HG03460 (cell line): ENCODE measurements around the gene ATXN10.
A peak's percentile ranks its signal among the peaks of the same experiment; 100 is the strongest.
"Not testable (repeated sequence)": the region's sequence is repeated elsewhere in the genome, so short reads cannot be mapped to it uniquely, and the experiment has no call there.

ENCODE experiments used
- ATAC-seq: cut with Tn5 transposase; IDR thresholded peaks from one replicate; pipeline ENCODE4 v1.9.1; 2021; ENCODE audit not compliant: unreplicated experiment

The ATXN10 gene, protein sequence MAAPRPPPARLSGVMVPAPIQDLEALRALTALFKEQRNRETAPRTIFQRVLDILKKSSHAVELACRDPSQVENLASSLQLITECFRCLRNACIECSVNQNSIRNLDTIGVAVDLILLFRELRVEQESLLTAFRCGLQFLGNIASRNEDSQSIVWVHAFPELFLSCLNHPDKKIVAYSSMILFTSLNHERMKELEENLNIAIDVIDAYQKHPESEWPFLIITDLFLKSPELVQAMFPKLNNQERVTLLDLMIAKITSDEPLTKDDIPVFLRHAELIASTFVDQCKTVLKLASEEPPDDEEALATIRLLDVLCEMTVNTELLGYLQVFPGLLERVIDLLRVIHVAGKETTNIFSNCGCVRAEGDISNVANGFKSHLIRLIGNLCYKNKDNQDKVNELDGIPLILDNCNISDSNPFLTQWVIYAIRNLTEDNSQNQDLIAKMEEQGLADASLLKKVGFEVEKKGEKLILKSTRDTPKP

DNA sequence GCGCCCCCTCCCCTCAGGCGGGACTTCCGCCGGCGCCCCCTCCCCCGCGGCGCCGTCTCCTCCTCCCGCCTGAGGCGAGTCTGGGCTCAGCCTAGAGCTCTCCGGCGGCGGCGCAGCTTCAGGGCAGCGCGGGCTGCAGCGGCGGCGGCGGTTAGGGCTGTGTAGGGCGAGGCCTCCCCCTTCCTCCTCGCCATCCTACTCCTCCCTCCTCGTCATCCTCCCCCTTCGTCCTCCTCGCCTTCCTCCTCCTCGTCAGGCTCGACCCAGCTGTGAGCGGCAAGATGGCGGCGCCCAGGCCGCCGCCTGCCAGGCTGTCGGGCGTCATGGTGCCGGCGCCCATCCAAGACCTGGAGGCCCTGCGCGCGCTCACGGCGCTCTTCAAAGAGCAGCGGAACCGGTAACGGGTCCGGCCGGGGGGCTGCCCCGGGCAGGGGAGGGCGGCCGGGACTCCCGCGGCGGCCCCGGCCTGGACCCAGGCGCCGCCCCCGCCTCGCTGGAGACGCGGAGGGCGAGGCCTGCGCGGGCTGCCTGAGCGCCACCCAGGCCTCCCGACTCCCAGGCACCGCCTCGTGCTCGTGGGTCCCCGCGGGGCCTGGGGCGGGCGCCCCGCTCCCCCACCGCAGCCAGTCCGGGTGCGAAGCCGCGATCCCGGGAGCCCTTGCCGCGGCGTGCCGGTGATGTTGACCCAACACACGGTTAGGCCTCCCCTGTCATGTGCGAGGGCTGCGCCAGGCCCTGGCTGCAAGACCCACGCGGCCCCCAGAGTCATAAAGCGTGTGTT is at the start of gene ATXN10:
TSS of gene ATXN10 (plus strand) at position 52 of the 781 bp plus-strand sequence. CDS start at position 282, 230 bp downstream.
- peak; percentile 58 for ATAC-seq

DNA sequence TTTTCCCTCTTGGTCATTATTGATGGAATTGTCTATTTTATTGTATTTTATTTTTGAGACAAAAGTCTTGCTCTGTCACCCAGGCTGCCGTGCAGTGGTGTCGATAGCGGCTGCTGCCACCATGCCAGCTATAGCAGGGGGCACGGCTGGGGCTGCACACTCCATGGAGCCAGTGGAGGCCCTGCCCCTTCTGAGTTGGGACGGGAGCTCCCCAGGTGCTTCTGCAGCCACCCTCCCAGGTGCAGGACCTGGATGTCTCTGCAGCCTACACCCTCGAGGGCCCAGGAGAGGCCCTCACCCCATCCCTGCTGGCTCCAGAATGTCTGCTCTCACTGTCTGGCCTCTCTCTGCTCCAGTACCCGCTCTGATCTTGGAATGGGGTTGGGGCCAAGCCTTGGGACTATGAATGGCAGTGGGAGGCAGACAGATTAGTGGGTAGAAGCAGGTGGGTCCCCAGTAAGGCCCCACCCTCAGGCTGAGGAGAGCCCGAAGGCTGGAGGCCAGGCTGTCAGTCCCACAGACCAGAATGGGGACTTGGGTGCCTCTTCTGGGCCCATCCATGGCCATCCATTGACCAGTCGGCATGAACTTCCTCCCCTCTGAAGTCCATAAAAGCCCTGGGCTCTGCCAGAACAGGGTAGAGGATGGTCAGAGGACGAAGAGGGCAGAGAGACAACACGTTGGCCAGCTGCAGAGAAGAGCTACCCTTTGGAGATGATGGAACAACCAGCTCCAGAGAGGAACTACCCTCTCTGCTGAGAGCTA is 49.6 kb upstream of the ATXN10 start:
- no peak for ATAC-seq

DNA sequence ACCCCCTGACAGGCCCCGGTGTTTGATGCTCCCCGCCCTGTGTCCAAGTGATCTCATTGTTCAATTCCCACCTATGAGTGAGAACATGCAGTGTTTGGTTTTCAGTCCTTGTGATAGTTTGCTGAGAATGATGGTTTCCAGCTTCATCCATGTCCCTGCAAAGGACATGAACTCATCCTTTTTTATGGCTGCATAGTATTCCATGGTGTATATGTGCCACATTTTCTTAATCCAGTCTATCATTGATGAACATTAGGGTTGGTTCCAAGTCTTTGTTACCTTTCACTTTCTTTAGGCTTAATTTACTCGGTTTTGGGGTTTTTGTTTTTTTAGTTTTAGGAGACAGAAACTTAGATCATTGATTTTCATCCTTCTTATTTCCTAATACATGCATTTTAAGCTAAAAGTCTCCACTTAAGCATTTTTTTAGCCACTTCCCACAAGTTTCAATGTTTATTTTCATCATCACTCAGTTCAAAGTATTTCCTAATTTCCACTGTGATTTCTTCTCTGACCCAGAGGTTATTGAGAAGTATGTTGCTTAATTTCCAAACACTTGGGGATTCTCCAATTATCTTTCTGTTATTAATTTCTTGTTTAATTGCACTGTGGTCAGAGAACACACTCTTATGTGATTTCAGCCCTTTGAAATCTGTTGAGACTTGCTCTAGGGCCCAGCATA is 48.0 kb upstream of the ATXN10 start:
- not testable (repeated sequence) for ATAC-seq

DNA sequence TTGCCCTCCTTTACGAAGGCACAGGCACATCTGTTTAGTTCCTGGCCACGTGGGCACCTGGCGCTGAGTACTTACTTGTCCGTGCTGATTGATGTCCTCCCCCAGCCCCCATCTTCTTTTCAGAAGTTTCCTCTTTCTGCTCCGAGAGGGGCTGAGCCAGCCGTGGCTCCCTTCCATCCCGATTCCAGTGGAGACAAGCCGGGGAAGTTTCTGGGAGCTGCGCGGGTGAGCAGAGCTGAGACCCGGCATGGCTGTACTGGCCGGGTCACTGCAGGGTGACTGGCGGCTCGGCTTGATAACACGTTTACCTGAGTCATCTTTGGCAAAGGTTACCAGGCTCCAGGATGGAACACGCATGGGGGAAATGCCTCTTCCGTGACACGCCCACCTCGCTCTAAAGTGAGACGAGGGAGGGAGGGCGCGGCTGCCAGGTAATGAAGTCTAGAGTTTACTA is 45.4 kb upstream of the ATXN10 start:
- ATAC-seq = no peak

DNA sequence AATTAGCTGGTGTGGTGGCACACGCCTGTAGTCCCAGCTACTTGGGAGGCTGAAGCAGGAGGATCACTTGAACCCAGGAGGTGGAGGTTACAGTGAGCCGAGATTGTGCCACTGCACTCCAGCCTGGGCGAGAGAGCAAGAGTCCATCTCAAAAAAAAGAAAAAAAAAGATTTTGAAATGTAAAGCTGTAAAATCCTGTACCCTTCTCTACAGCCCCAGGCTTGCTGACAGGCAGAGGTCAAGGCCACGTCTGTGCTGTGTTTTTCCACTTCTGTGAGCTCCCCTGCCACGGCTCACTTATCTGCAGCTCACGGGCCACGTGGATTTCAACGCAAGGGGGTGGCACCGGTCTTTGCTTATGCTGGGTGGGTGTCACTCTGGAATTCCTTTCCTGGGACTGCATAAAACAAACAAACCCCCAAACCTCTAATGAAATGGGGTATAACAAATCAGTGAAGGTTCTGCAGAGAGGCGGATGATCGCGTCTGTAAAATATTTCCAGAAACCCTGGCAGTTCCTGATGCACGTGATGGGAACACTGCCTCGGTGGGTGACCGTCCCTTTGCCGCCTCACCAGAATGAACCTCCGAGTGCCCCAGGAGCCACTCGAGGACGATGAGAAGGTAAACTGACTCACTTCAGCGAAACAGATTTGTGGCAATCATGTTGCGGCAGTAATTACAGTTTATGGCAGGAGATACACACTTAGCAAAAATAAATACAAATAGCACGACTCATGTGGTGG is 44.0 kb upstream of the ATXN10 start:
- ATAC-seq = no peak

DNA sequence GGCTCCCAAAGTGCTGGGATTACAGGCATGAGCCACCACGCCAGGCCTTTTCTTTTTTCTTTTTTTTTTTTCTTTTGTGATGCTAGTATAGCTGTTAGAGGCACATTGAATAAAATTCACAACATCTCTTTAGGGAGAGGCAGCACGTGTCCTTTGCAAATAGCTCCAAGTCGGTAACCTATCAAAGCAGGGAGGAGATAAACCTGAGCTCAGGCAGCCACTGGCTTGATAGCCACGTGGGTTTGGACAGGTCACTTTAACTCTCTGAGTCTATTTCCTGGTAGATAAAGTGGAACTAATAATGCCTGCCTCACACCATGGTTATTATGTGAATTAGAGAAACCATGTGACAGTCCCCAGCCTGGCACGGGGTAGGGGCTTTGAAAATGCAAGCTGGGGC is 43.1 kb upstream of the ATXN10 start:
- no peak for ATAC-seq

DNA sequence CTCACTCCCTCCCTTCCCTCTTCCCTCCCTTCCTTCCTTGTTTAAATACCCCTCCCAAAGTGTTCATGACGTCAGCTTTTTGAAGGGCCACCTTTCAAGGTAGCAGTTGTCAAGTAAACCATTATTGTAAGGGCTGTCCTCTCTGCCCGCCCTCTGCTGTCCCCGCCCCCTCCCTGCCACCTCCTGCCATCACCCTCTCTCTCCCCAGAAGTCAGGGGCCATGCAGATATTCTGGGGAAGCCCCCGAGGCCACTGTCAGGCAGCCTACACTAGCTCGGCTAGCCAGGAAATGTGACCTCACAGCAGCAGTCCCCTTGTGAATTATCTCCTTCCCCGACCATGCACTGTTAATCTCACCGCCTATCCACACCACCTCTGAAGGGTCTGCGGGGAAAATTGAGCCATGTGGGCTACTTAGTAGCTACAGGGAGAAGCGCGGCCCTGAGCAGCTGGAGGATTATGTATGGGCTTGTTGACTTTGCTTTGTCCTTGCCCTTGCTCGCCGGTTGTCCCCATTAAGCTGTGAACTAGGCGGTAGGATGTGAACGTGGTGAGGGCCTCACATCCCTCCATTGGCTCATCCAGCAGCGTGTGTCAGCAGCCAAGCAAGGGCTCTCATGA is 42.1 kb upstream of the ATXN10 start:
- no peak for ATAC-seq

DNA sequence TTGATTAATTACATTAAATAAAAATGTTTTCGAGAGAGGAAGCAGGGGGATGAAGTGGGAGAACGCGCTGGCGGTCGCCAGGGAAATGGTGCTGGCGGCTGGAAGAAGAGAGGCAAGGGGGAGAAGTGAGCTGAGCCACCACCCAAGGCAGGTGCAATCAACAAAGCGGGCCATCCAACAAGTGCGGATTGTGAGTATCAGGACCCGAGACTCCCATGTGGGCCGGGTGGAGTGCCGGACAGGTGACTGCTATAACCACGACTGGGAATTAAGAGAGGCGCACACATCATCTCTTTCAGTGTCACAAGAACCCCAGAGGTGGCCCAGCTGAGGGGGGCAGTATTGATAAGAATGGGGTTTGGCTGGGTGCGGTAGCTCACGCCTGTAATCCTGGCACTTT is 41.2 kb upstream of the ATXN10 start:
- no peak for ATAC-seq

DNA sequence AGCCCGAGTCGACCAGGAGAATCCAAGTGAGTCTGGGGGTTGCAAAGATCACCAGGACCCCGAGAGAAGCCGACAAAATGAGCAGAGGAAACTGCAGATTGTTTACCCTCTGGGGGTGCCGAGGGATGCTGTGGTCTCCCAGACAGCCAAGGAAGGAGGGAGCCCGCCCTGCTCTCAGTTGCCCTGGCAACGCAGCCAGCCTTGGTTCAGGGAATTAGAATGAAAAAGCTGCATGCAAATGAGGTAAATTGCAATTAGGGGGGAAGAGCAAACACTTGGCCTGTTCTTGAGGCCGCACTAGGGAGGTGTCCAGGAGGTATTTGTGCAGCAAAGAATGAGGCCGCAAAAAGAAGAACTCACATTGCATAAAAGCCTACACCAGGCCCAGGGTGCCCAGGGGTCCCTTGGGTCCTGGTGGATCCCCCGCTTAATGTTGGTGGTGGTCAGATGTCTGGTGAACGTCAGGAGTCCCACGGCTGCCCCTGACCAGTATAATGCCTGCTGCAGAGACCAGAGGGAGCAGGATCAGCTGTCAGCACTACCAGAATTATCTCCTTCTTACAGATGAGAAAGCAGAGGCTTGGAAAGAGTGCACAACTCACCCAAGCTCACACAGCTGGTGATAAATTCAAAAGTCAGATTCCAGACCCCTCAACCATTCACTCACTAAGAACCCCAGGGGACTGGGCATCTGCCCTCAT is 40.3 kb upstream of the ATXN10 start:
- no peak for ATAC-seq

DNA sequence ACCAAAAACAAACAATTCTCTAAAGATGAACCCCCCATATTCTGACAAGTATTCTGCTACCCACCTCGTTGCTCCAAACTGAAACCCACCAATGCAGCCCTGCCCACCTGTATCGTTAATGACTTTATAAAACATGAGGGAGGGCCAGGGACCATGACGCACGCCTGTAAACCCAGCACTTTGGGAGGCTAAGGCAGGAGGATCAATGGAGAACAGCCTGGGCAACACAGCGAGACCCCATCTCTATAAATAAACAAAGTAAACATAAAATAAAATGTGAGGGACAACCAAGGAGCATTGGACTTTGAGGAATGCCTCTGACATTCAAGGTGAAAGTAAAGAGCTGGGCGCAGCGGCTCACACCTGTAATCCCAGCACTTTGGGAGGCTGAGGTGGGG is 39.8 kb upstream of the ATXN10 start:
- no peak for ATAC-seq

DNA sequence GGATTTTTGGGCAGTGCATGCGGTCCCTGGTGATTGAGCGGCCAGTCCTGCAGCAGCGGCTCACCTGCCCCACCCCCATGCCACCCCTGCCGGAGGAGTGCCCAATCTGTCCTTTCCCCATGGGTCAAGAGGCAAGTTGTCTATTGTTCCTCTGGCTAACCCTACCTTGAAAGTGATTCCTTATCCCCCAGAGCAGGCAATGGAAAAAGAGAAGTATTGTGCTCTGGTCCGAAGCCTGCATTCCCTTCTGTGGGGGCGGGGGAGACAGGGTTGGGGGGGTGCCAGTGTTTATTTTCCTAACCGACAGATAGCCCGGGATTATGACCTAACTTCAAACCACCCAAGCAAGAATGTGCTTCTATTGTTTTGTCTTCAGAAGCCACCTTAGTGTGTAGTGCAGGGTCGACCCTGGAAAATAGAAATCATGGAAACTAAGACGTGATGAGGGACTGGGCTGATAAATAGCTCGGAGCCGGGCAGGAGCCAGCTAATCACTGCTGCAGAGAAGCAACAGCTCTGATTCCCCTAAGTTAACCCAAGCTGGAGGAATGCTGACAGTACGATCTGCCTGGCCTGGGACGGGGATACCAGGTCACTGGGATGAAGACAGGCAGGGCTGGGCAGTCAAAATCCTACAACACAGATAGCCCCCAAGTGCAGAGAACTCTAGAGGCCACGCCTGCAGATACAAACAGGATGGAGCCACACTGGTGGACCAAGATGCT is 38.7 kb upstream of the ATXN10 start:
- no peak for ATAC-seq

DNA sequence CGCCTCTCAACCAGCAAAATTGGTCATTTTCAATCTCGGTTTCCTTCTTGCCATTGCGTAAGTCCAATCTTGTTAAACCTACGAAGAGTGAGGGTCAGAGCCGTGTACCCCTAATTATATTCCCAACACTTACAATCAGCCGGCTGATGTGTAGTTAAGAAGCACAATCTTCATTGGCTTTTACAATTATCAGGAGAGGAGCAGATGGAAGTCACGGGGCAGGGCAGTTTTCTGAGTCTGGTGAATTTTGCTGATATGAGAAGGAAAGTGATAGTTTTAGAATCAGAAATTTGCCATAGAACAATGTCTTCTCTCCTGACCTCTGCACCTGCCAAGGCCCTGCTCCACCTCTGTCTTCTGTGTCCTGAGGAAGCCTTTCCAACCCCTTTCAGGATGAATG is 35.0 kb upstream of the ATXN10 start:
- ATAC-seq = no peak

DNA sequence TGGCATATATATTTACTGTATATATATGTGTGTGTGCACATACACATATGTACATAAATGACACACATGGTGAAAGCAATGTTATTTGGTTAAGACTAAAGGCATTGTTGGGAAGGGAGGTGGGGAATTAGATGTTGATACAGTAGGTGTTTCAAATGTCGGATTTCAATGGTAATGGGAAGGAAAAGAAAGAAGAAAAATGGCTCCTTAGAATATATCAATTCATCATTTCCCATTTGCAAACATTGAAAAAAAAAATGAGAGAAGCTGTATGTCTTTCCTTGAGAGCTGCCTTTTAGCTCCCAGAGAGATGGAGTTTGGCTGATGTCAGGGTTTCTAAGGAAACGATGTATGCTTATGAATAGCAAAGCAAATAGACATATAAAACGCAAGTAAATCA is 33.4 kb upstream of the ATXN10 start:
- no peak for ATAC-seq

DNA sequence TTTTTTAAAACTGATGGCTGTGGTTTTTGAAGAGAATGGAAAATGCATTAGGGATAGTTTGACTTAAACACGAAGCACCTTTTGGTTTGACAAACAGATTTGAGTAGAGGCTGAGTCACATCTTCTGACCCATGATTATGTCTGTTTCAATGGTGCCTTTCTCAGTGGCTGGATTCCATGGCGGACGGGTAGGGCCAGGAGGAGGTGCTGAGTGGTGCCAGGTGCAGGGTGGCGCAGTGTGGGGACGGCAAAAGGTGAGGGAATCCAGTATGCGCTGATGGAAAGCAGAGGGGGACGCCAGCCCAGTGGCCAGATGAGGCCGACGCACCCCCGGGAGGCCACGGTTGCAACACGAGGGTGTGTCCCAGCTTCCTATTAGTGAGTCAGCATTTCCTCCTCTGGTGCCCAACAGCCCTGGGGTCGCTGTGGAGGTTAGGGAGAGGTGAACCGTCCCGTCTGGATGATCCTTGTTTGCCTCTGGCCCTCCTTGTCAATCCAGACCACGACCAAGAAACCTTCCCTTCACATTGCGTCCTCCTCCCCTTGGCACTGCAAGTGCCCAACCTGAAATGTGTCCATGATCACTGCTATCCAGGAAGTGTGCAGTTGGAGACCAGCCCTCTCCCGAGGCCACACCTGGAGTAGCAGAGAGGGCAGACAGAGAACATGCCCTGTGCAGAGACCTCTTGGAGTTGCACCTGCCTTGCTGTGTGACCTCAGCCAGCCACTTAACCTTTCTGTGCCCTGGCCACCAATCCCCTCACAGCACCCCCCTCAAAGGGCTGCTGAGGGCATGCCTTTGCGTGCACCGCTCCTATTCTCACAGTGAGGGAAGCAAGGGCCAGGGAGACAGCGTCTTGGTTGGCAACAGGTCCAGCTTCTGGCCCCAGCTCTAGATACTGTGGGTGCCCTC is 32.5 kb upstream of the ATXN10 start:
- no peak for ATAC-seq

DNA sequence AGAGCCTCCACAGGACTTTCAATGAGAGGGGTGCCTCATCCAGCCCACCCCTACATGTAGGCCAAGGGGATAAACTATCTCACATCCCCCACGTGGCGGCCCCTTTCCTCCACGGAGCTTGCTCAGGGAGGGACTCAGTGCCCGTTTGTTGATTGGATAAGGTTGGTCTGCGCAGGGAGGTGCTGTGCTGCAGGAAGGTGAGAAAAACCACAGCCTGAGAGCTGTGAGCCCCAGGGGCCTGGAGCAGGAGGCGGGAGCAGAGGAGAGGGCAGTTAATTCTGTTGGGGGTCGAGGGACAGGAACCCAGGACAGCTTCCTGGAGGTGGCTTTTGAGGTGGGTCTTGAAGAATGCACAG is 31.9 kb upstream of the ATXN10 start:
- no peak for ATAC-seq

DNA sequence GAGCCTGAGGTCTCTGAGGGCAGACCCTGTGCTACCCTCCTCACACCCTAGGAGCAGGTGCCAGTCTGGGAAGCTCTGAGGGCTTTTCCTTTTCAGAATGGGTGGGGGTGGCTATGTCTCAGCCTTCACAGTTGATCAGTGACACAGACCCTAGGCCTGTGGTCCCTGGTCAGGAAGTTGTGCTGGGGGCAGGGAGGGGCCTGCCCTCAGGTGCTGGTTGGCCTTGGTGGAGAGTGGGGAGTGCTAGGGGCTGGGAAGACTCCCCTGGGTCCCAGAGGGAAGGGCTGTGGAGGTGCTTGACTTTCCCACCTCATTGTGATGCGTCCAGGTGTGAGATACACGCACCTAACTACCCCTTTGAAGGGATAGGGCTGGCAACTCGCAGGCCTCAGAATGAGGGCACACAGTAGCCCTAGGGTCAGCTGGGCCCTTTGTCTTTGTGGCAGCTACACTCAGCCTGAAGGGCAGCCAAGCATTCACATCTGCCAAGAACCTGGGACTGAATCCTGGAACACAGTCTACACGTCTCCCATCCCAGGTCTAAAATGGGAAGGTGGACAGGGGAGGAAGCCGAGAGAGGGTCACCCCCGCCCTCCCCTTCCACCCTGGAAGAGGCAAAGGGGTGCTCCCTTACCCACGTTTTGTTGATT is 31.2 kb upstream of the ATXN10 start:
- ATAC-seq = no peak
